HG02763 (cell line): ENCODE measurements around the gene CPM.

Experiments
- ATAC-seq: cut with Tn5 transposase; IDR thresholded peaks from one replicate; pipeline ENCODE4 v1.9.1; 2021; ENCODE audit warnings: mild to moderate bottlenecking, moderate library complexity; ENCODE audit not compliant: unreplicated experiment

CPM gene

GRCh38 chr12:68932961-68933893 lies at the start of gene CPM:
Gene CPM, minus strand, starts transcription at chr12:68933171. Its CDS starts 334 bp downstream, at chr12:68932837.
- ATAC-seq = peak; percentile 95

- ATAC-seq = no peak
Observed at GRCh38 chr12:68981516-68981915, 48.5 kb upstream of the CPM start.

GRCh38 chr12:68980476-68981212 lies 47.7 kb upstream of the CPM start:
- ATAC-seq = no peak

- no peak for ATAC-seq
Observed at GRCh38 chr12:68978678-68979077, 45.7 kb upstream of the CPM start.

- ATAC-seq = no peak
Observed at GRCh38 chr12:68977909-68978610, 45.1 kb upstream of the CPM start.

GRCh38 chr12:68977335-68977734 lies 44.4 kb upstream of the CPM start:
- ATAC-seq = no peak

GRCh38 chr12:68976395-68976841 lies 43.4 kb upstream of the CPM start:
- ATAC-seq = no peak

- ATAC-seq = no peak
Observed at GRCh38 chr12:68975811-68976210, 42.8 kb upstream of the CPM start.

- ATAC-seq = no peak
Observed at GRCh38 chr12:68972595-68972994, 39.6 kb upstream of the CPM start.

GRCh38 chr12:68971404-68971803 lies 38.4 kb upstream of the CPM start:
- ATAC-seq = no peak

GRCh38 chr12:68970951-68971350 lies 38.0 kb upstream of the CPM start:
- no peak for ATAC-seq

GRCh38 chr12:68970306-68970705 lies 37.3 kb upstream of the CPM start:
- no peak for ATAC-seq

- ATAC-seq = no peak
Observed at GRCh38 chr12:68967046-68967445, 34.1 kb upstream of the CPM start.

- ATAC-seq = no peak
Observed at GRCh38 chr12:68963856-68964745, 31.1 kb upstream of the CPM start.

- no peak for ATAC-seq
Observed at GRCh38 chr12:68962877-68963855, 30.2 kb upstream of the CPM start.

- ATAC-seq = no peak
Observed at GRCh38 chr12:68959891-68960464, 27.0 kb upstream of the CPM start.

GRCh38 chr12:68959143-68959858 lies 26.3 kb upstream of the CPM start:
- ATAC-seq = no peak

GRCh38 chr12:68958322-68958721 lies 25.4 kb upstream of the CPM start:
- peak; percentile 92 for ATAC-seq
